ENCODE results near the gene TTLL6. TPM values are rescaled to one million over a fixed set of nuclear protein-coding genes. Genes with fewer than 3 reads are reported as not detected.

The TTLL6 gene
- polyA plus RNA-seq, 1 donor from 2014 or later, result not detected

DNA sequence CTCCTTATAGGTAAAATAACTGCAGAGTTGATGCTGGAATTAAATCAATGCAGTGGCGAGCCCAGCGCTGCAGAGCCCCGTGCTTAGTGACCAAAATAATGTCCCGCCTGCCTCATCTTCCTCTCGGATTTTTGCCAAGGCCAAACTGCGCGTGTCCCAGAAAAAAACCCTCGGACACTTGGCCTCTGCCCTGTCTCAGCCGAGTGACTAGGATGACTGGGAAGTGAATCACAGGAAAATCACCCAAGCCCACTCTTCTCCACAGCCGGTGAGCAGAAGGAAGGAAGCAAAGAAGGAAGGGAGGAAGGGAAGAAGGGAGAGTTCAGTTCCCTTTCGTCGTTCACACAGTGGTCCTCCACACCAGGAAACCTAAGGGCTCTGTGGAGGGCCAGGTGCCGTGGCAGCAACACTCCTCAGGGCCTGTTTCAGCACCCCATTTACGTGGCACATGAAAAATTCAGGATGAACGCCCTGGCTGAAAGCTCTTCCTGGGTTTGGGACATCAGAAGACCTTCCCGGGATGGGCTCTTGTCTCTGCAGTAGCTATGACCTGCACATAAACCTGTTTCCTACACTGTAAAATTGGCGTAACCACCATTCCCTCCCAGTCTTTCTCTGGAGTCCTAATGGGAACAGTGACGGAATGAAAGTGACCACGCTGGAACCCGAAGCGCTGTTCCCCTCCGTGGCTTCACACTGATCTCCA lies 63.1 kb downstream of the TTLL6 start:
- Histone ChIP-seq H2AFZ (ENCODE audit: low read depth, low read length) (no peak overlapping the region), H3K9me3 (ENCODE audit: low read length) (no peaks in the 10 kb centered on the region), H3K9ac (ENCODE audit: low read length) (no peak overlapping the region), H3F3A (ENCODE audit: insufficient read depth, low read length, poor library complexity, severe bottlenecking) (no peaks in the 10 kb centered on the region), H3K27me3 (ENCODE audit: insufficient read depth, low read depth, low read length) (peaks cover 97% of the 10 kb centered on the region), H3K4me3 (ENCODE audit: low read length) (no peak overlapping the region), H3K4me2 (ENCODE audit: low read length) (no peak overlapping the region), H3K9me2 (ENCODE audit: insufficient read depth, low read length) (no peaks in the 10 kb centered on the region), H3K36me3 (ENCODE audit: insufficient read depth, low read length) (no peaks in the 10 kb centered on the region), H3K27ac (ENCODE audit: low read length) (no peak overlapping the region), H4K20me1 (ENCODE audit: insufficient read depth) (no peaks in the 10 kb centered on the region), H3K79me2 (replicated peaks; ENCODE audit: insufficient read depth, low read length) (no peaks in the 10 kb centered on the region)
- TF ChIP-seq TAF1 (IDR thresholded peaks at IDR 0.05; ENCODE audit: low read depth), result no peak
- TF ChIP-seq EP300 (conservative IDR thresholded peaks at IDR 0.05; ENCODE audit: poor library complexity, severe bottlenecking), result no peak
- TF ChIP-seq REST (IDR thresholded peaks at IDR 0.05; ENCODE audit: borderline replicate concordance), result no peak
- no peak for TF ChIP-seq SMC3 (conservative IDR thresholded peaks at IDR 0.05; ENCODE audit: poor library complexity)
- TF ChIP-seq, protein P1, sequence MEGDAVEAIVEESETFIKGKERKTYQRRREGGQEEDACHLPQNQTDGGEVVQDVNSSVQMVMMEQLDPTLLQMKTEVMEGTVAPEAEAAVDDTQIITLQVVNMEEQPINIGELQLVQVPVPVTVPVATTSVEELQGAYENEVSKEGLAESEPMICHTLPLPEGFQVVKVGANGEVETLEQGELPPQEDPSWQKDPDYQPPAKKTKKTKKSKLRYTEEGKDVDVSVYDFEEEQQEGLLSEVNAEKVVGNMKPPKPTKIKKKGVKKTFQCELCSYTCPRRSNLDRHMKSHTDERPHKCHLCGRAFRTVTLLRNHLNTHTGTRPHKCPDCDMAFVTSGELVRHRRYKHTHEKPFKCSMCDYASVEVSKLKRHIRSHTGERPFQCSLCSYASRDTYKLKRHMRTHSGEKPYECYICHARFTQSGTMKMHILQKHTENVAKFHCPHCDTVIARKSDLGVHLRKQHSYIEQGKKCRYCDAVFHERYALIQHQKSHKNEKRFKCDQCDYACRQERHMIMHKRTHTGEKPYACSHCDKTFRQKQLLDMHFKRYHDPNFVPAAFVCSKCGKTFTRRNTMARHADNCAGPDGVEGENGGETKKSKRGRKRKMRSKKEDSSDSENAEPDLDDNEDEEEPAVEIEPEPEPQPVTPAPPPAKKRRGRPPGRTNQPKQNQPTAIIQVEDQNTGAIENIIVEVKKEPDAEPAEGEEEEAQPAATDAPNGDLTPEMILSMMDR (IDR thresholded peaks at IDR 0.05; ENCODE audit: poor library complexity, severe bottlenecking), result no peak
- TF ChIP-seq MXI1 (conservative IDR thresholded peaks at IDR 0.05; ENCODE audit: poor library complexity, severe bottlenecking), result no peak
- TF ChIP-seq EZH2 (IDR thresholded peaks at IDR 0.05; ENCODE audit: borderline replicate concordance, insufficient read depth, low read length, poor library complexity, severe bottlenecking), result no peak
- no peak for TF ChIP-seq RAD21 (conservative IDR thresholded peaks at IDR 0.05)
- TF ChIP-seq POLR2AphosphoS5 (IDR thresholded peaks at IDR 0.05), result no peak

DNA sequence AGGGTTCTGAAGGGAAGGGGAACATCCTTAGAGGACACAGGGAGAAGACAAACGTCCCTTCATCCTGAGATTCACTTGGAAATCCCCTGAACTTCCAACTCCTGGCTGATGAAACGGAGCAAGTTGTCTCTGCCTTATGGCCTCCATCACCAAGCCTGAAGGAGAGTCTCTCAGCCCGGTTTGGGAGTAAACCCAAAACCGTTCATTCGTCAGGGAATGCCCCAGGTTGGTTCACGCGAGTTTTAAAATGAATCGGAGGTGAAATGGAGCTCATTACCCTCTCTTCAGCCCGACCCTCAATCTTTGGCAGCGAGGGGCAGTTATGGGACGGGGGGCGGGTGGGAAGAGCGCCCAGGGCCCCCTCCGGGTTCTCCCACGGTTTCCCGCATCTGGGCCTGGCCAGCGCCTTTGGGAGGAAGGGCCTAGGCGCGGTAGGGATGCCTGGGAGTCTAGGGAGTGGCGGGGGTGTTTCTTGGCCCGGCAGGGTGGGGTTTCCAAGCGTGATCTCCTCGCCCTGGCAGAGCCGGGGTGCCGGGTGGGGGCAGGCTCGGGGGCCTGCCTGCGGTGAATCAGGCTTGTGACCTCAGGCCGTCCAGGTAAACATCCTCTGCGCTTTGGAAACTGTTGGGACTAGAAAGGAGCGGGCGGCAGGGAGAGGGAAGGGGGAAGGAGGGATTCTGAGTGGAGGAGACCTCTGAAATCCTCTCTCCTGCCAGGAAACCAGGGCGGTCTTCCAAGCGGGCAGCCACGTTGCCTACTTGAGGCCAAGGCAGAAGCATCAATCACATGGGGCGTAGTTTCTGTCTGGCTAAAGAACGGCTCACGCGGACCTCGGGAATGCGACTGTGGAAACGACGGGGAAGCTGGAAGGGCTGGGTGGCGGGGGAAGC lies 64.4 kb downstream of the TTLL6 start:
- Histone ChIP-seq H4K20me1 (ENCODE audit: insufficient read depth) (no peaks in the 10 kb centered on the region), H3K79me2 (replicated peaks; ENCODE audit: insufficient read depth, low read length) (no peaks in the 10 kb centered on the region), H3K27ac (ENCODE audit: low read length) (no peak overlapping the region), H3K4me3 (ENCODE audit: low read length) (no peak overlapping the region), H3K9me3 (ENCODE audit: low read length) (no peaks in the 10 kb centered on the region), H3K4me2 (ENCODE audit: low read length) (no peak overlapping the region), H3K36me3 (ENCODE audit: insufficient read depth, low read length) (no peaks in the 10 kb centered on the region), H3F3A (ENCODE audit: insufficient read depth, low read length, poor library complexity, severe bottlenecking) (no peaks in the 10 kb centered on the region), H2AFZ (ENCODE audit: low read depth, low read length) (no peak overlapping the region), H3K9me2 (ENCODE audit: insufficient read depth, low read length) (no peaks in the 10 kb centered on the region), H3K27me3 (ENCODE audit: insufficient read depth, low read depth, low read length) (peaks cover 100% of the 10 kb centered on the region), H3K9ac (ENCODE audit: low read length) (no peak overlapping the region)
- TF ChIP-seq RAD21 (conservative IDR thresholded peaks at IDR 0.05), result no peak
- no peak for TF ChIP-seq REST (IDR thresholded peaks at IDR 0.05; ENCODE audit: borderline replicate concordance)
- no peak for TF ChIP-seq TAF1 (IDR thresholded peaks at IDR 0.05; ENCODE audit: low read depth)
- TF ChIP-seq EP300 (conservative IDR thresholded peaks at IDR 0.05; ENCODE audit: poor library complexity, severe bottlenecking), result no peak
- no peak for TF ChIP-seq SMC3 (conservative IDR thresholded peaks at IDR 0.05; ENCODE audit: poor library complexity)
- TF ChIP-seq EZH2 (IDR thresholded peaks at IDR 0.05; ENCODE audit: borderline replicate concordance, insufficient read depth, low read length, poor library complexity, severe bottlenecking), result no peak
- TF ChIP-seq, protein P1 (IDR thresholded peaks at IDR 0.05; ENCODE audit: poor library complexity, severe bottlenecking), result no peak
- no peak for TF ChIP-seq MXI1 (conservative IDR thresholded peaks at IDR 0.05; ENCODE audit: poor library complexity, severe bottlenecking)
- TF ChIP-seq POLR2AphosphoS5 (IDR thresholded peaks at IDR 0.05), result no peak
